Embryonic facial prominence (tissue), 1 donor: Measurements from ENCODE around the gene UGGT2.
"Not testable (repeated sequence)": the region's sequence is repeated elsewhere in the genome, so short reads cannot be mapped to it uniquely, and the experiment has no call there.

ENCODE experiments used
- DNase-seq: peaks from one replicate; pipeline ENCODE4 v3.0.0-alpha.2; 2016; ENCODE audit errors: extremely low spot score

Gene UGGT2

GRCh38 chr13:95968906-95969305, 84.3 kb downstream of the UGGT2 start:
- DNase-seq: no peak

- DNase-seq: no peak
Observed at GRCh38 chr13:95957331-95957730, 95.9 kb downstream of the UGGT2 start.

- no peak for DNase-seq
Observed at GRCh38 chr13:95956589-95957148, 96.5 kb downstream of the UGGT2 start.

- DNase-seq: no peak
Observed at GRCh38 chr13:95955719-95956118, 97.5 kb downstream of the UGGT2 start.

- no peak for DNase-seq
Observed at GRCh38 chr13:95955255-95955654, 97.9 kb downstream of the UGGT2 start.

GRCh38 chr13:95954266-95954665, 98.9 kb downstream of the UGGT2 start:
- DNase-seq: no peak

- no peak for DNase-seq
Observed at GRCh38 chr13:95950103-95950502, 103.1 kb downstream of the UGGT2 start.

- DNase-seq: no peak
Observed at GRCh38 chr13:95948656-95949055, 104.5 kb downstream of the UGGT2 start.

- no peak for DNase-seq
Observed at GRCh38 chr13:95937714-95938320, 115.4 kb downstream of the UGGT2 start.

- no peak for DNase-seq
Observed at GRCh38 chr13:95931300-95932025, 121.7 kb downstream of the UGGT2 start.

GRCh38 chr13:95929430-95929829, 123.8 kb downstream of the UGGT2 start:
- DNase-seq: no peak

GRCh38 chr13:95928367-95928906, 124.8 kb downstream of the UGGT2 start:
- not testable (repeated sequence) for DNase-seq

GRCh38 chr13:95926231-95926630, 127.0 kb downstream of the UGGT2 start:
- DNase-seq: no peak

GRCh38 chr13:95924389-95924994, 128.7 kb downstream of the UGGT2 start:
- DNase-seq: no peak

GRCh38 chr13:95921485-95921884, 131.7 kb downstream of the UGGT2 start:
- no peak for DNase-seq

- DNase-seq: no peak
Observed at GRCh38 chr13:95920485-95920884, 132.7 kb downstream of the UGGT2 start.

GRCh38 chr13:95918860-95919259, 134.3 kb downstream of the UGGT2 start:
- DNase-seq: no peak

GRCh38 chr13:95914991-95915501, 138.2 kb downstream of the UGGT2 start:
- no peak for DNase-seq

- DNase-seq: no peak
Observed at GRCh38 chr13:95906999-95907398, 146.2 kb downstream of the UGGT2 start.

GRCh38 chr13:95903569-95903968, 149.6 kb downstream of the UGGT2 start:
- no peak for DNase-seq

GRCh38 chr13:95902741-95903140, 150.5 kb downstream of the UGGT2 start:
- DNase-seq: no peak

- DNase-seq: no peak
Observed at GRCh38 chr13:95898256-95898655, 154.9 kb downstream of the UGGT2 start.
